Globus pallidus (tissue), 1 donor: ENCODE results near the gene MAP2K3.
A peak's percentile ranks its signal among the peaks of the same experiment; 100 is the strongest.

Source experiments
- DNase-seq: peaks from one replicate; pipeline ENCODE4 v3.0.0-alpha.2; 2015; ENCODE audit warnings: low spot score

The MAP2K3 gene

GRCh38 chr17:21284319-21285163, at the start of gene MAP2K3:
TSS of gene MAP2K3 (plus strand) at chr17:21284711. CDS start at chr17:21284921, 210 bp downstream.
- DNase-seq: peak; percentile 100

GRCh38 chr17:21235921-21236320, 48.6 kb upstream of the MAP2K3 start:
- DNase-seq: no peak

GRCh38 chr17:21239680-21240368, 44.7 kb upstream of the MAP2K3 start:
- no peak for DNase-seq

GRCh38 chr17:21240369-21241055, 44.0 kb upstream of the MAP2K3 start:
- DNase-seq: no peak

- DNase-seq: no peak
Observed at GRCh38 chr17:21241564-21241963, 42.9 kb upstream of the MAP2K3 start.

- no peak for DNase-seq
Observed at GRCh38 chr17:21242026-21242697, 42.3 kb upstream of the MAP2K3 start.

- DNase-seq: no peak
Observed at GRCh38 chr17:21242780-21243515, 41.6 kb upstream of the MAP2K3 start.

GRCh38 chr17:21243516-21244303, 40.8 kb upstream of the MAP2K3 start:
- no peak for DNase-seq

- DNase-seq: no peak
Observed at GRCh38 chr17:21245639-21246084, 38.8 kb upstream of the MAP2K3 start.

GRCh38 chr17:21246698-21247097, 37.8 kb upstream of the MAP2K3 start:
- no peak for DNase-seq

- no peak for DNase-seq
Observed at GRCh38 chr17:21247552-21248258, 36.8 kb upstream of the MAP2K3 start.

GRCh38 chr17:21248500-21248899, 36.0 kb upstream of the MAP2K3 start:
- DNase-seq: no peak

GRCh38 chr17:21249086-21249795, 35.3 kb upstream of the MAP2K3 start:
- no peak for DNase-seq

- no peak for DNase-seq
Observed at GRCh38 chr17:21249920-21250703, 34.4 kb upstream of the MAP2K3 start.

- DNase-seq: no peak
Observed at GRCh38 chr17:21250854-21251253, 33.7 kb upstream of the MAP2K3 start.

- DNase-seq: no peak
Observed at GRCh38 chr17:21251337-21252010, 33.0 kb upstream of the MAP2K3 start.

GRCh38 chr17:21252289-21252795, 32.2 kb upstream of the MAP2K3 start:
- no peak for DNase-seq
